Measurements from ENCODE around the gene RUNX3. TPM values are rescaled to one million over a fixed set of nuclear protein-coding genes. Genes with fewer than 3 reads are reported as not detected.

Gene RUNX3
- total and polyA plus RNA-seq, 4 donors: 0.43 to 1.1 (median 0.88) TPM

- TF ChIP-seq RXRA (IDR thresholded peaks at IDR 0.05) (no peak), CTCF (IDR thresholded peaks at IDR 0.05; ENCODE audit: low read depth, low read length, missing input control) (no peak), MAX (IDR thresholded peaks at IDR 0.05) (no peak), SP1 (IDR thresholded peaks at IDR 0.05) (no peak), REST (IDR thresholded peaks at IDR 0.05) (no peak), EGR1 (IDR thresholded peaks at IDR 0.05; ENCODE audit: low read depth in 2 of 2) (no peak), FOXA2 (IDR thresholded peaks at IDR 0.05) (no peak), NR2F2 (IDR thresholded peaks at IDR 0.05) (no peak), HNF4A (conservative IDR thresholded peaks at IDR 0.05) (no peak), HNF4G (IDR thresholded peaks at IDR 0.05) (no peak), ATF3 (IDR thresholded peaks at IDR 0.05) (no peak), TAF1 (conservative IDR thresholded peaks at IDR 0.05) (no peak), FOXA1 (IDR thresholded peaks at IDR 0.05) (no peak), JUND (IDR thresholded peaks at IDR 0.05) (no peak)
- Histone ChIP-seq H3K27me3 (ENCODE audit: control insufficient read depth in 4 of 4, insufficient read depth in 4 of 4, low read length in 3 of 4) (no peaks in the 10 kb centered on the region), H3K4me3 (ENCODE audit: low read depth in 1 of 3, low read length in 3 of 3) (no peak overlapping the region), H3K27ac (ENCODE audit: low read depth in 1 of 2, low read length in 2 of 2) (no peak overlapping the region), H3K9ac (ENCODE audit: low read depth in 1 of 2, low read length in 2 of 2) (no peak overlapping the region), H3K36me3 (ENCODE audit: control insufficient read depth in 4 of 4, insufficient read depth in 3 of 4, low read depth in 1 of 4, low read length in 3 of 4) (no peaks in the 10 kb centered on the region), H3K4me1 (ENCODE audit: control insufficient read depth in 4 of 4, insufficient read depth in 4 of 4, low read length in 3 of 4) (no peaks in the 10 kb centered on the region), H3K9me3 (ENCODE audit: control insufficient read depth in 4 of 4, low read length in 3 of 4) (no peaks in the 10 kb centered on the region)
- 92% methylated on average over 20 of the region's 20 CpGs for WGBS
- DNase-seq (ENCODE audit: low spot score): no peak
These were observed 23.2 kb downstream of the RUNX3 start for GRCh38 chr1:24906760-24907490.

- Histone ChIP-seq H3K36me3 (ENCODE audit: control insufficient read depth in 4 of 4, insufficient read depth in 3 of 4, low read depth in 1 of 4, low read length in 3 of 4) (no peaks in the 10 kb centered on the region), H3K9ac (ENCODE audit: low read depth in 1 of 2, low read length in 2 of 2) (no peak overlapping the region), H3K9me3 (ENCODE audit: control insufficient read depth in 4 of 4, low read length in 3 of 4) (no peaks in the 10 kb centered on the region), H3K4me1 (ENCODE audit: control insufficient read depth in 4 of 4, insufficient read depth in 4 of 4, low read length in 3 of 4) (no peaks in the 10 kb centered on the region), H3K4me3 (ENCODE audit: low read depth in 1 of 3, low read length in 3 of 3) (no peak overlapping the region), H3K27ac (ENCODE audit: low read depth in 1 of 2, low read length in 2 of 2) (no peak overlapping the region), H3K27me3 (ENCODE audit: control insufficient read depth in 4 of 4, insufficient read depth in 4 of 4, low read length in 3 of 4) (no peaks in the 10 kb centered on the region)
- TF ChIP-seq ZBTB33 (IDR thresholded peaks at IDR 0.05): no peak
- TF ChIP-seq HNF4A (conservative IDR thresholded peaks at IDR 0.05): no peak
- no peak for TF ChIP-seq CTCF (IDR thresholded peaks at IDR 0.05; ENCODE audit: low read depth, low read length, missing input control)
- no peak for TF ChIP-seq JUND (IDR thresholded peaks at IDR 0.05)
- no peak for TF ChIP-seq TAF1 (conservative IDR thresholded peaks at IDR 0.05)
- TF ChIP-seq MAX (IDR thresholded peaks at IDR 0.05): no peak
- no peak for TF ChIP-seq YY1 (IDR thresholded peaks at IDR 0.05)
- TF ChIP-seq SP1 (IDR thresholded peaks at IDR 0.05): no peak
- TF ChIP-seq ATF3 (IDR thresholded peaks at IDR 0.05): no peak
- 90% methylated on average over 17 of the region's 17 CpGs for WGBS
- DNase-seq (ENCODE audit: low spot score): no peak
These were observed 23.9 kb downstream of the RUNX3 start for GRCh38 chr1:24905979-24906720.
